NCI-H748 (cell line): ENCODE data around the gene SLC37A3.

Source experiments
- DNase-seq: peaks from one replicate; lab custom pipeline; 2025; ENCODE audit not compliant: unreplicated experiment; lab: John Stamatoyannopoulos, UW

SLC37A3 gene

GRCh38 chr7:140402178-140402835, 4.0 kb upstream of the SLC37A3 start:
- DNase-seq = no peak

- no peak for DNase-seq
Observed at GRCh38 chr7:140400381-140400780, 2.1 kb upstream of the SLC37A3 start.

- DNase-seq = no peak
Observed at GRCh38 chr7:140398821-140399220, 491 bp upstream of the SLC37A3 start.

- no peak for DNase-seq
Observed at GRCh38 chr7:140393756-140394306, 4.5 kb downstream of the SLC37A3 start.

GRCh38 chr7:140391634-140392033, 6.7 kb downstream of the SLC37A3 start:
- DNase-seq = no peak

- DNase-seq = no peak
Observed at GRCh38 chr7:140390466-140391190, 7.7 kb downstream of the SLC37A3 start.

- no peak for DNase-seq
Observed at GRCh38 chr7:140390034-140390433, 8.3 kb downstream of the SLC37A3 start.

GRCh38 chr7:140389445-140389844, 8.9 kb downstream of the SLC37A3 start:
- DNase-seq = no peak

- no peak for DNase-seq
Observed at GRCh38 chr7:140384894-140385545, 13.3 kb downstream of the SLC37A3 start.

- DNase-seq = no peak
Observed at GRCh38 chr7:140383954-140384713, 14.2 kb downstream of the SLC37A3 start.

- no peak for DNase-seq
Observed at GRCh38 chr7:140375892-140376730, 22.2 kb downstream of the SLC37A3 start.

GRCh38 chr7:140375323-140375722, 23.0 kb downstream of the SLC37A3 start:
- DNase-seq = no peak

- DNase-seq = no peak
Observed at GRCh38 chr7:140369294-140369693, 29.0 kb downstream of the SLC37A3 start.

- DNase-seq = no peak
Observed at GRCh38 chr7:140367528-140367927, 30.8 kb downstream of the SLC37A3 start.

- no peak for DNase-seq
Observed at GRCh38 chr7:140364819-140365218, 33.5 kb downstream of the SLC37A3 start.

GRCh38 chr7:140360697-140361229, 37.6 kb downstream of the SLC37A3 start:
- no peak for DNase-seq

GRCh38 chr7:140358412-140359051, 39.8 kb downstream of the SLC37A3 start:
- DNase-seq = no peak

- DNase-seq = no peak
Observed at GRCh38 chr7:140358024-140358411, 40.3 kb downstream of the SLC37A3 start.

- DNase-seq = no peak
Observed at GRCh38 chr7:140350056-140350455, 48.3 kb downstream of the SLC37A3 start.
